Astrocyte (in vitro differentiated cells and primary cell): ENCODE measurements around the gene TOR1B. TPM values are rescaled to one million over a fixed set of nuclear protein-coding genes. Genes with fewer than 3 reads are reported as not detected.

Source experiments
- DNase-seq: peaks from one replicate; pipeline ENCODE4 v3.0.0-alpha.2; 2010; ENCODE audit warnings: low read depth
- FAIRE-seq: peaks from 2 replicates; lab custom pipeline; 2011; peaks lifted over from hg19 to GRCh38; lab: Jason Lieb, UNC
- H2AFZ ChIP-seq: 2 replicates; pipeline ENCODE4 v1.6.0; 2012; ENCODE audit warnings: low read depth, low read length, inconsistent platforms
- H3K27ac ChIP-seq: 2 replicates; pipeline ENCODE4 v1.5.1; 2011; ENCODE audit warnings: low read depth, low read length, inconsistent platforms
- H3K27me3 ChIP-seq: 2 replicates; pipeline ENCODE4 v1.6.0; 2011; ENCODE audit warnings: low read length, inconsistent platforms; ENCODE audit not compliant: insufficient read depth
- H3K36me3 ChIP-seq: 2 replicates; pipeline ENCODE4 v1.5.1; 2011; ENCODE audit warnings: low read length, inconsistent platforms; ENCODE audit not compliant: insufficient read depth
- H3K4me1 ChIP-seq: 2 replicates; pipeline ENCODE4 v1.5.1; 2011; ENCODE audit warnings: low read length, inconsistent platforms; ENCODE audit not compliant: insufficient read depth
- H3K4me2 ChIP-seq: 2 replicates; pipeline ENCODE4 v1.6.0; 2012; ENCODE audit warnings: low read length, inconsistent platforms
- H3K4me3 ChIP-seq: 2 replicates; pipeline ENCODE4 v1.5.1; 2011; ENCODE audit warnings: low read depth, mild to moderate bottlenecking, low read length, inconsistent platforms; ENCODE audit not compliant: insufficient read depth
- H3K79me2 ChIP-seq: 2 replicates; pipeline ENCODE4 v1.6.0; 2012; ENCODE audit warnings: mild to moderate bottlenecking, low read length, inconsistent platforms; ENCODE audit not compliant: insufficient read depth
- H3K9ac ChIP-seq: 2 replicates; pipeline ENCODE4 v1.6.0; 2012; ENCODE audit warnings: mild to moderate bottlenecking, low read length, inconsistent platforms
- H3K9me3 ChIP-seq: 2 replicates; pipeline ENCODE4 v1.5.1; 2012; ENCODE audit warnings: low read depth, mild to moderate bottlenecking, low read length, inconsistent platforms; ENCODE audit not compliant: insufficient read depth
- H4K20me1 ChIP-seq: 2 replicates; pipeline ENCODE4 v1.6.0; 2012; ENCODE audit warnings: low read length, inconsistent platforms; ENCODE audit not compliant: insufficient read depth
- H3K27ac Mint-ChIP-seq: one replicate; pipeline ENCODE4 v1.8.0; 2021; ENCODE audit warnings: mild to moderate bottlenecking, mixed read lengths; ENCODE audit not compliant: unreplicated experiment
- H3K27me3 Mint-ChIP-seq: one replicate; pipeline ENCODE4 v1.8.0; 2021; ENCODE audit warnings: low read depth, mixed read lengths; ENCODE audit not compliant: unreplicated experiment
- H3K36me3 Mint-ChIP-seq: one replicate; pipeline ENCODE4 v1.8.0; 2021; ENCODE audit warnings: low read depth, mixed read lengths; ENCODE audit not compliant: unreplicated experiment
- H3K4me1 Mint-ChIP-seq: one replicate; pipeline ENCODE4 v1.8.0; 2021; ENCODE audit warnings: low read depth, mixed read lengths; ENCODE audit not compliant: unreplicated experiment
- H3K4me3 Mint-ChIP-seq: one replicate; pipeline ENCODE4 v1.8.0; 2021; ENCODE audit warnings: mild to moderate bottlenecking, moderate library complexity, mixed read lengths; ENCODE audit not compliant: unreplicated experiment
- H3K9me3 Mint-ChIP-seq: one replicate; pipeline ENCODE4 v1.8.0; 2021; ENCODE audit warnings: mild to moderate bottlenecking, mixed read lengths; ENCODE audit not compliant: unreplicated experiment
- EZH2 ChIP-seq: IDR thresholded peaks from 2 replicates; pipeline ENCODE4 v1.6.1; 2012; ENCODE audit warnings: mild to moderate bottlenecking, low read length, inconsistent platforms; ENCODE audit not compliant: insufficient read depth
- total RNA-seq: library from RNA; stranded (reverse); gene quantifications from 2 replicates; pipeline ENCODE4 v1.2.1, GENCODE V29; 2021
- TF ChIP-seq, protein P1 (sequence below): IDR thresholded peaks from 2 replicates; pipeline ENCODE4 v1.5.1; 2011; ENCODE audit warnings: low read depth, mild to moderate bottlenecking, inconsistent platforms, low read length, moderate library complexity; ENCODE audit not compliant: insufficient read depth

TOR1B gene
- total RNA-seq, 1 donor from 2014 or later = 31.6 TPM

DNA sequence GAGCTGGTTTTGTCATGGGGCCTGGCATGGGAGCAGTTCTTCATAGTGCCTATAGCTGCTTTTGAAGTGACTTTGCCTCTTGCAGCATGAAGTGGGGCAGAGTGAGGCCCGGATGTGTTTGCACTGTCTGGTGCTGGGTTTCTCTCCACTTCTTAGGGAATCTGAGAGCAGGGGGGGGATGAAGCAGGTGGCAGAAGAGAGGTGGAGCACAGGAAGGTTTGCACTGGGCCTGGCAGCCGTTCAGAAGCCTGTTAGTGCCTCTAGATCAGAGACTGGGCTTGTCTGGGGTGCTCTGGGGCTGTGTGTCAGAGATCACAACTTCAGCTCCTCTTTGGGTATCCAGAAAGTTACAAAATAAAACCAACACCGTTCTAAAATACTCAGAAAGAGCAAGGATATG is 50.6 kb downstream of the TOR1B start:
- FAIRE-seq (no peak), DNase-seq (no peak)
- Mint-ChIP-seq H3K27ac (no peak overlapping the region), H3K4me3 (no peak overlapping the region), H3K4me1 (no peaks in the 10 kb centered on the region), H3K27me3 (no peaks in the 10 kb centered on the region), H3K36me3 (peaks cover 36% of the 10 kb centered on the region), H3K9me3 (no peaks in the 10 kb centered on the region)
- TF ChIP-seq, protein P1, sequence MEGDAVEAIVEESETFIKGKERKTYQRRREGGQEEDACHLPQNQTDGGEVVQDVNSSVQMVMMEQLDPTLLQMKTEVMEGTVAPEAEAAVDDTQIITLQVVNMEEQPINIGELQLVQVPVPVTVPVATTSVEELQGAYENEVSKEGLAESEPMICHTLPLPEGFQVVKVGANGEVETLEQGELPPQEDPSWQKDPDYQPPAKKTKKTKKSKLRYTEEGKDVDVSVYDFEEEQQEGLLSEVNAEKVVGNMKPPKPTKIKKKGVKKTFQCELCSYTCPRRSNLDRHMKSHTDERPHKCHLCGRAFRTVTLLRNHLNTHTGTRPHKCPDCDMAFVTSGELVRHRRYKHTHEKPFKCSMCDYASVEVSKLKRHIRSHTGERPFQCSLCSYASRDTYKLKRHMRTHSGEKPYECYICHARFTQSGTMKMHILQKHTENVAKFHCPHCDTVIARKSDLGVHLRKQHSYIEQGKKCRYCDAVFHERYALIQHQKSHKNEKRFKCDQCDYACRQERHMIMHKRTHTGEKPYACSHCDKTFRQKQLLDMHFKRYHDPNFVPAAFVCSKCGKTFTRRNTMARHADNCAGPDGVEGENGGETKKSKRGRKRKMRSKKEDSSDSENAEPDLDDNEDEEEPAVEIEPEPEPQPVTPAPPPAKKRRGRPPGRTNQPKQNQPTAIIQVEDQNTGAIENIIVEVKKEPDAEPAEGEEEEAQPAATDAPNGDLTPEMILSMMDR = no peak
- TF ChIP-seq EZH2 = no peak
- peaks cover 19% of the 10 kb centered on the region for H3K36me3 ChIP-seq
- no peak overlapping the region for H3K4me2 ChIP-seq
- no peaks in the 10 kb centered on the region for H3K27me3 ChIP-seq
- H3K9me3 ChIP-seq = no peaks in the 10 kb centered on the region
- H4K20me1 ChIP-seq = peaks cover 27% of the 10 kb centered on the region
- H3K4me3 ChIP-seq = no peak overlapping the region
- no peak overlapping the region for H2AFZ ChIP-seq
- H3K4me1 ChIP-seq = peaks cover 7% of the 10 kb centered on the region
- H3K27ac ChIP-seq = no peak overlapping the region
- no peaks in the 10 kb centered on the region for H3K79me2 ChIP-seq
- H3K9ac ChIP-seq = no peak overlapping the region

- Histone ChIP-seq H4K20me1 (peaks cover 17% of the 10 kb centered on the region), H3K9ac (no peak overlapping the region), H2AFZ (no peak overlapping the region), H3K4me1 (peaks cover 6% of the 10 kb centered on the region), H3K36me3 (peaks cover 21% of the 10 kb centered on the region), H3K79me2 (no peaks in the 10 kb centered on the region), H3K4me2 (no peak overlapping the region), H3K27me3 (no peaks in the 10 kb centered on the region), H3K4me3 (no peak overlapping the region), H3K27ac (no peak overlapping the region), H3K9me3 (no peaks in the 10 kb centered on the region)
- H3K9me3 Mint-ChIP-seq = no peaks in the 10 kb centered on the region
- no peaks in the 10 kb centered on the region for H3K4me1 Mint-ChIP-seq
- no peaks in the 10 kb centered on the region for H3K27me3 Mint-ChIP-seq
- H3K27ac Mint-ChIP-seq = no peak overlapping the region
- FAIRE-seq (no peak), DNase-seq (no peak)
- peaks cover 38% of the 10 kb centered on the region for H3K36me3 Mint-ChIP-seq
- TF ChIP-seq EZH2 = no peak
- TF ChIP-seq, protein P1 = no peak
- no peak overlapping the region for H3K4me3 Mint-ChIP-seq
Observed at GRCh38 chr9:129854588-129855110, 51.7 kb downstream of the TOR1B start.

- Histone ChIP-seq H4K20me1 (peaks cover 9% of the 10 kb centered on the region), H3K36me3 (peaks cover 21% of the 10 kb centered on the region)
Observed at GRCh38 chr9:129857207-129857606, 54.2 kb downstream of the TOR1B start.

More at GRCh38 chr9:129857207-129857606, 54.2 kb downstream of the TOR1B start:
- H3K9ac ChIP-seq = no peak overlapping the region
- no peaks in the 10 kb centered on the region for H3K9me3 ChIP-seq
- Mint-ChIP-seq H3K27ac (no peak overlapping the region), H3K9me3 (no peaks in the 10 kb centered on the region), H3K36me3 (peaks cover 31% of the 10 kb centered on the region), H3K4me3 (no peak overlapping the region), H3K27me3 (no peaks in the 10 kb centered on the region), H3K4me1 (peaks cover 1% of the 10 kb centered on the region)
- FAIRE-seq (no peak), DNase-seq (no peak)
- H2AFZ ChIP-seq = no peak overlapping the region
- H3K27ac ChIP-seq = no peak overlapping the region
- no peak overlapping the region for H3K4me3 ChIP-seq
- TF ChIP-seq EZH2 = no peak
- TF ChIP-seq, protein P1 = no peak
- H3K79me2 ChIP-seq = no peaks in the 10 kb centered on the region
- no peaks in the 10 kb centered on the region for H3K4me1 ChIP-seq
- no peak overlapping the region for H3K4me2 ChIP-seq
- no peaks in the 10 kb centered on the region for H3K27me3 ChIP-seq
